HepG2 (cell line): ENCODE data around the gene TSNAX. TPM values are rescaled to one million over a fixed set of nuclear protein-coding genes. Genes with fewer than 3 reads are reported as not detected.

Source experiments
- ATAC-seq: fragments of 200-7000 bp; cut with Tn5 transposase; 3 replicates; pipeline ENCODE4 v1.9.1; 2020; ENCODE audit warnings: mild to moderate bottlenecking, moderate library complexity
- BruUV-seq: library from RNA; stranded (reverse); fragments of 400-500 nt; replicated peaks from 2 replicates; lab custom pipeline; 2021; lab: Mats Ljungman, UMichigan
- CTCF ChIA-PET: fragments of 300-600 bp; formaldehyde crosslinking; extraction: SDS; loops from one replicate; lab custom pipeline; 2021; ENCODE audit warnings: low total read pairs, inconsistent platforms, low intra/inter-chr PET ratio; lab: Yijun Ruan, JAX
- POLR2A ChIA-PET: fragments of 350-600 bp; sonication (Branson Sonifier 250); formaldehyde crosslinking; loops from one replicate; lab custom pipeline; 2020; ENCODE audit warnings: antibody characterized with exemption, inconsistent platforms; lab: Yijun Ruan, JAX
- DNase-seq: peaks from one replicate; pipeline ENCODE4 v3.0.0-alpha.2; 2015; ENCODE audit warnings: low spot score
- FAIRE-seq: peaks from 3 replicates; lab custom pipeline; 2011; peaks lifted over from hg19 to GRCh38; lab: Jason Lieb, UNC
- H2AFZ ChIP-seq: one replicate; pipeline ENCODE4 v1.6.1; 2011; ENCODE audit warnings: low read length, inconsistent platforms
- H3K27ac ChIP-seq: fragments of 300-600 bp; 3 replicates; pipeline ENCODE4 v1.8.0; 2011; ENCODE audit warnings: mixed run types, mild to moderate bottlenecking, mixed read lengths, low read length, inconsistent platforms; ENCODE audit not compliant: insufficient read depth; ENCODE audit errors: extremely low read length
- H3K27me3 ChIP-seq, 2 experiments: fragments of 200-600 bp in 1 of 2; 2 replicates in 1 of 2; 3 replicates in 1 of 2; pipeline versions ENCODE4 v1.6.0 to v1.8.0; 2011; ENCODE audit warnings: low read length in 2 of 2, mild to moderate bottlenecking in 2 of 2, moderate library complexity in 2 of 2, inconsistent platforms in 1 of 2; ENCODE audit not compliant: insufficient read depth in 2 of 2, control insufficient read depth in 1 of 2
- H3K36me3 ChIP-seq, 2 experiments: fragments of 200-600 bp in 1 of 2; replicated peaks in 1 of 2; 2 replicates in 1 of 2; 3 replicates in 1 of 2; pipeline versions ENCODE4 v1.5.1 to v1.8.0; 2011; ENCODE audit warnings: low read length in 2 of 2, inconsistent platforms in 1 of 2; ENCODE audit not compliant: insufficient read depth in 2 of 2, control insufficient read depth in 1 of 2
- H3K4me1 ChIP-seq: 2 replicates; pipeline ENCODE4 v1.5.1; 2012; ENCODE audit warnings: low read length, inconsistent platforms; ENCODE audit not compliant: insufficient read depth
- H3K4me2 ChIP-seq: 2 replicates; pipeline ENCODE4 v1.6.0; 2011; ENCODE audit warnings: low read depth, low read length, inconsistent platforms
- H3K4me3 ChIP-seq, 3 experiments: fragments of 200-600 bp in 1 of 3; sonication (generic), shearing (Covaris generic) in 1 of 3; replicated peaks in 1 of 3; 2 replicates each; pipeline ENCODE4 v1.5.1; 2011 to 2016; ENCODE audit warnings: low read length in 3 of 3, inconsistent platforms in 2 of 3, low read depth in 2 of 3, mild to moderate bottlenecking in 2 of 3, control low read depth in 1 of 3, mixed read lengths in 1 of 3; ENCODE audit not compliant: insufficient read depth in 1 of 3
- H3K79me2 ChIP-seq: one replicate; pipeline ENCODE4 v1.6.1; 2011; ENCODE audit warnings: low read length, inconsistent platforms; ENCODE audit not compliant: insufficient read depth
- H3K9ac ChIP-seq: 2 replicates; pipeline ENCODE4 v1.6.0; 2011; ENCODE audit warnings: mild to moderate bottlenecking, low read depth, low read length, inconsistent platforms; ENCODE audit not compliant: insufficient read depth
- H3K9me3 ChIP-seq: 2 replicates; pipeline ENCODE4 v1.5.1; 2012; ENCODE audit warnings: mild to moderate bottlenecking, low read length
- H4K20me1 ChIP-seq: 2 replicates; pipeline ENCODE4 v1.6.0; 2011; ENCODE audit warnings: inconsistent platforms, mild to moderate bottlenecking, low read length, moderate library complexity; ENCODE audit not compliant: insufficient read depth
- FOXJ3 ChIP-seq: sonication (generic); formaldehyde crosslinking; IDR thresholded peaks from 2 replicates; pipeline ENCODE4 v1.4.0; 2020; ENCODE audit warnings: missing genetic modification reagents, mild to moderate bottlenecking, borderline replicate concordance
- IKZF5 ChIP-seq: IDR thresholded peaks from 2 replicates; pipeline ENCODE4 v1.6.1; 2018; ENCODE audit warnings: missing genetic modification reagents, mild to moderate bottlenecking, missing compliant biosample characterization
- NFAT5 ChIP-seq: sonication (generic); formaldehyde crosslinking; IDR thresholded peaks from 2 replicates; pipeline ENCODE4 v1.4.0; 2020; ENCODE audit warnings: missing genetic modification reagents
- SOX5 ChIP-seq: IDR thresholded peaks from 2 replicates; pipeline ENCODE4 v1.6.1; 2016; ENCODE audit warnings: borderline replicate concordance
- ZNF383 ChIP-seq: sonication (generic); formaldehyde crosslinking; IDR thresholded peaks from 2 replicates; pipeline ENCODE4 v1.4.0; 2020; ENCODE audit warnings: missing genetic modification reagents, mild to moderate bottlenecking, borderline replicate concordance
- WGBS: methylation state at CpG from one replicate; pipeline ENCODE4 v1.1.6; 2017; ENCODE audit warnings: low lambda C conversion rate; 5-methylcytosine and 5-hydroxymethylcytosine counted together
- in situ Hi-C: cut with HindIII; loops from 2 replicates; pipeline ENCODE4 v1.10.0; 2017; ENCODE audit warnings: low pct_unique_long_range_greater_than_20kb; ENCODE audit not compliant: extremely low pct_ligation_motif_present
- intact Hi-C: fragments of 100-400 bp; cut with micrococcal nuclease; formaldehyde crosslinking; loops from one replicate; pipeline ENCODE4 v1.10.0; 2022; ENCODE audit not compliant: unreplicated experiment
- polyA plus RNA-seq, 8 experiments: library from polyadenylated mRNA; depleted of rRNA in 3 of 8; stranded (reverse) in 7 of 8; unstranded in 1 of 8; fragments of >200 nt; fragmentation: Illumina TruSeq in 4 of 8; extraction: Trizol in 4 of 8; gene quantifications; 2 replicates each; pipeline versions ENCODE4 v1.2.1 to v1.2.3, GENCODE V29; 2011 to 2016; ENCODE audit warnings: low read depth in 4 of 8, missing spikeins in 1 of 8, mixed read lengths in 1 of 8; ENCODE audit not compliant: insufficient read depth in 1 of 8
- total RNA-seq, 5 experiments: library from RNA; depleted of rRNA; stranded (reverse); fragments of >200 nt; fragmentation: Illumina TruSeq; extraction: Trizol; gene quantifications; 2 replicates each; pipeline ENCODE4 v1.2.3, GENCODE V29; 2016; ENCODE audit warnings: low read depth in 1 of 5
- TF ChIP-seq, protein P1 (sequence below): sonication (generic); formaldehyde crosslinking; IDR thresholded peaks from 2 replicates; pipeline ENCODE4; 2020; ENCODE audit warnings: missing genetic modification reagents, mild to moderate bottlenecking, borderline replicate concordance
- TF ChIP-seq, protein P2 (sequence below): sonication (generic); formaldehyde crosslinking; IDR thresholded peaks from 2 replicates; pipeline ENCODE4 v1.4.0; 2020; ENCODE audit warnings: mild to moderate bottlenecking, missing genetic modification reagents, borderline replicate concordance

The TSNAX gene
- total and polyA plus RNA-seq, 2 of the 13 experiments (the other 11 are each of a cell fraction or from before 2014, with no cell fraction given): 13.2 to 46.2 TPM

GRCh38 chr1:231605149-231606100 lies 77.0 kb downstream of the TSNAX start:
- WGBS: 9% methylated on average over 8 of the region's 8 CpGs
- no TSS peak for BruUV-seq
- POLR2A ChIA-PET: no interaction called here
- TF ChIP-seq, protein P1, sequence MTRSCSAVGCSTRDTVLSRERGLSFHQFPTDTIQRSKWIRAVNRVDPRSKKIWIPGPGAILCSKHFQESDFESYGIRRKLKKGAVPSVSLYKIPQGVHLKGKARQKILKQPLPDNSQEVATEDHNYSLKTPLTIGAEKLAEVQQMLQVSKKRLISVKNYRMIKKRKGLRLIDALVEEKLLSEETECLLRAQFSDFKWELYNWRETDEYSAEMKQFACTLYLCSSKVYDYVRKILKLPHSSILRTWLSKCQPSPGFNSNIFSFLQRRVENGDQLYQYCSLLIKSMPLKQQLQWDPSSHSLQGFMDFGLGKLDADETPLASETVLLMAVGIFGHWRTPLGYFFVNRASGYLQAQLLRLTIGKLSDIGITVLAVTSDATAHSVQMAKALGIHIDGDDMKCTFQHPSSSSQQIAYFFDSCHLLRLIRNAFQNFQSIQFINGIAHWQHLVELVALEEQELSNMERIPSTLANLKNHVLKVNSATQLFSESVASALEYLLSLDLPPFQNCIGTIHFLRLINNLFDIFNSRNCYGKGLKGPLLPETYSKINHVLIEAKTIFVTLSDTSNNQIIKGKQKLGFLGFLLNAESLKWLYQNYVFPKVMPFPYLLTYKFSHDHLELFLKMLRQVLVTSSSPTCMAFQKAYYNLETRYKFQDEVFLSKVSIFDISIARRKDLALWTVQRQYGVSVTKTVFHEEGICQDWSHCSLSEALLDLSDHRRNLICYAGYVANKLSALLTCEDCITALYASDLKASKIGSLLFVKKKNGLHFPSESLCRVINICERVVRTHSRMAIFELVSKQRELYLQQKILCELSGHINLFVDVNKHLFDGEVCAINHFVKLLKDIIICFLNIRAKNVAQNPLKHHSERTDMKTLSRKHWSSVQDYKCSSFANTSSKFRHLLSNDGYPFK (CRISPR knock-in tag): no peak
- TF ChIP-seq, protein P2, sequence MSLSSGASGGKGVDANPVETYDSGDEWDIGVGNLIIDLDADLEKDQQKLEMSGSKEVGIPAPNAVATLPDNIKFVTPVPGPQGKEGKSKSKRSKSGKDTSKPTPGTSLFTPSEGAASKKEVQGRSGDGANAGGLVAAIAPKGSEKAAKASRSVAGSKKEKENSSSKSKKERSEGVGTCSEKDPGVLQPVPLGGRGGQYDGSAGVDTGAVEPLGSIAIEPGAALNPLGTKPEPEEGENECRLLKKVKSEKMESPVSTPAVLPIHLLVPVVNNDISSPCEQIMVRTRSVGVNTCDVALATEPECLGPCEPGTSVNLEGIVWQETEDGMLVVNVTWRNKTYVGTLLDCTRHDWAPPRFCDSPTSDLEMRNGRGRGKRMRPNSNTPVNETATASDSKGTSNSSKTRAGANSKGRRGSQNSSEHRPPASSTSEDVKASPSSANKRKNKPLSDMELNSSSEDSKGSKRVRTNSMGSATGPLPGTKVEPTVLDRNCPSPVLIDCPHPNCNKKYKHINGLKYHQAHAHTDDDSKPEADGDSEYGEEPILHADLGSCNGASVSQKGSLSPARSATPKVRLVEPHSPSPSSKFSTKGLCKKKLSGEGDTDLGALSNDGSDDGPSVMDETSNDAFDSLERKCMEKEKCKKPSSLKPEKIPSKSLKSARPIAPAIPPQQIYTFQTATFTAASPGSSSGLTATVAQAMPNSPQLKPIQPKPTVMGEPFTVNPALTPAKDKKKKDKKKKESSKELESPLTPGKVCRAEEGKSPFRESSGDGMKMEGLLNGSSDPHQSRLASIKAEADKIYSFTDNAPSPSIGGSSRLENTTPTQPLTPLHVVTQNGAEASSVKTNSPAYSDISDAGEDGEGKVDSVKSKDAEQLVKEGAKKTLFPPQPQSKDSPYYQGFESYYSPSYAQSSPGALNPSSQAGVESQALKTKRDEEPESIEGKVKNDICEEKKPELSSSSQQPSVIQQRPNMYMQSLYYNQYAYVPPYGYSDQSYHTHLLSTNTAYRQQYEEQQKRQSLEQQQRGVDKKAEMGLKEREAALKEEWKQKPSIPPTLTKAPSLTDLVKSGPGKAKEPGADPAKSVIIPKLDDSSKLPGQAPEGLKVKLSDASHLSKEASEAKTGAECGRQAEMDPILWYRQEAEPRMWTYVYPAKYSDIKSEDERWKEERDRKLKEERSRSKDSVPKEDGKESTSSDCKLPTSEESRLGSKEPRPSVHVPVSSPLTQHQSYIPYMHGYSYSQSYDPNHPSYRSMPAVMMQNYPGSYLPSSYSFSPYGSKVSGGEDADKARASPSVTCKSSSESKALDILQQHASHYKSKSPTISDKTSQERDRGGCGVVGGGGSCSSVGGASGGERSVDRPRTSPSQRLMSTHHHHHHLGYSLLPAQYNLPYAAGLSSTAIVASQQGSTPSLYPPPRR (CRISPR knock-in tag): no peak
- TF ChIP-seq ZNF383 (CRISPR knock-in tag) (no peak), SOX5 (CRISPR knock-in tag) (no peak), FOXJ3 (CRISPR knock-in tag) (no peak), IKZF5 (CRISPR knock-in tag) (no peak), NFAT5 (no peak)

More at GRCh38 chr1:231605149-231606100, 77.0 kb downstream of the TSNAX start:
- Histone ChIP-seq H4K20me1 (no peaks in the 10 kb centered on the region), H3K9ac (no peak overlapping the region), H3K27me3 (no peaks in the 10 kb centered on the region), H2AFZ (no peak overlapping the region), H3K79me2 (no peaks in the 10 kb centered on the region), H3K9me3 (no peaks in the 10 kb centered on the region), H3K27ac (no peak overlapping the region), H3K4me2 (no peak overlapping the region), H3K36me3 (no peaks in the 10 kb centered on the region), H3K4me1 (peaks cover 12% of the 10 kb centered on the region; the same call in 1 of the 2 replicates), H3K4me3 (no peak overlapping the region)
- CTCF ChIA-PET: no interaction called here
- ATAC-seq (no peak), FAIRE-seq (no peak), DNase-seq (no peak)
- intact Hi-C loops: no loop called here
- in situ Hi-C loops: no loop called here
